HepG2 (cell line): ENCODE results near the gene TIMM23. TPM values are rescaled to one million over a fixed set of nuclear protein-coding genes. Genes with fewer than 3 reads are reported as not detected.
A peak's percentile ranks its signal among the peaks of the same experiment; 100 is the strongest.

Experiments used
- DNMT3B ChIP-seq: conservative IDR thresholded peaks from 2 replicates; pipeline ENCODE4 v1.6.1; 2016; ENCODE audit warnings: missing biosample characterization, control low read depth
- KDM5B ChIP-seq: sonication (generic); formaldehyde crosslinking; IDR thresholded peaks from 2 replicates; pipeline ENCODE4 v1.4.0; 2020; ENCODE audit warnings: missing genetic modification reagents, mild to moderate bottlenecking, borderline replicate concordance
- KMT2A ChIP-seq: sonication (generic); formaldehyde crosslinking; IDR thresholded peaks from 2 replicates; pipeline ENCODE4 v1.4.0; 2020; ENCODE audit warnings: missing genetic modification reagents
- NAIF1 ChIP-seq: sonication (generic); formaldehyde crosslinking; IDR thresholded peaks from 2 replicates; pipeline ENCODE4 v1.5.0; 2020; ENCODE audit warnings: mild to moderate bottlenecking, missing genetic modification reagents, borderline replicate concordance
- NR3C1 ChIP-seq: sonication (generic); formaldehyde crosslinking; IDR thresholded peaks from 2 replicates; pipeline ENCODE4 v1.4.0; 2020; ENCODE audit warnings: missing genetic modification reagents
- PAF1 ChIP-seq: IDR thresholded peaks from 2 replicates; pipeline ENCODE4 v1.6.1; 2016; ENCODE audit warnings: missing genetic modification reagents, missing compliant biosample characterization
- SP5 ChIP-seq: IDR thresholded peaks from 2 replicates; pipeline ENCODE4 v1.6.1; 2016; ENCODE audit warnings: low read depth, borderline replicate concordance
- ZBTB25 ChIP-seq: IDR thresholded peaks from 2 replicates; pipeline ENCODE4 v1.6.1; 2018; ENCODE audit warnings: missing genetic modification reagents
- ZFP36L1 ChIP-seq: sonication (generic); formaldehyde crosslinking; IDR thresholded peaks from 2 replicates; pipeline ENCODE4 v1.8.0; 2022; ENCODE audit warnings: mild to moderate bottlenecking, missing genetic modification reagents, moderate library complexity
- ZIK1 ChIP-seq: sonication (generic); formaldehyde crosslinking; IDR thresholded peaks from 2 replicates; pipeline ENCODE4 v1.5.0; 2020; ENCODE audit warnings: mild to moderate bottlenecking, low read depth, missing genetic modification reagents, borderline replicate concordance
- ZNF136 ChIP-seq: sonication (generic); formaldehyde crosslinking; IDR thresholded peaks from 2 replicates; pipeline ENCODE4 v1.8.1; 2022; ENCODE audit warnings: low read depth, mild to moderate bottlenecking, moderate library complexity, missing genetic modification reagents
- ZNF17 ChIP-seq: sonication (generic); formaldehyde crosslinking; IDR thresholded peaks from 2 replicates; pipeline ENCODE4 v1.5.0; 2020; ENCODE audit warnings: mild to moderate bottlenecking, missing genetic modification reagents
- ZNF235 ChIP-seq: sonication (generic); formaldehyde crosslinking; IDR thresholded peaks from 2 replicates; pipeline ENCODE4 v1.8.1; 2023; ENCODE audit warnings: mild to moderate bottlenecking, missing genetic modification reagents, borderline replicate concordance
- ZNF432 ChIP-seq: sonication (generic); formaldehyde crosslinking; IDR thresholded peaks from 2 replicates; pipeline ENCODE4 v1.5.0; 2020; ENCODE audit warnings: missing genetic modification reagents, mild to moderate bottlenecking, borderline replicate concordance
- ZNF530 ChIP-seq: sonication (generic); formaldehyde crosslinking; IDR thresholded peaks from 2 replicates; pipeline ENCODE4 v1.5.0; 2020; ENCODE audit warnings: low read depth, mild to moderate bottlenecking, missing genetic modification reagents
- ZNF629 ChIP-seq: sonication (generic); formaldehyde crosslinking; conservative IDR thresholded peaks from 2 replicates; pipeline ENCODE4 v1.5.0; 2020; ENCODE audit warnings: missing genetic modification reagents
- ZNF7 ChIP-seq: IDR thresholded peaks from 2 replicates; pipeline ENCODE4 v1.6.1; 2016; ENCODE audit warnings: missing biosample characterization, missing genetic modification reagents
- ZNF780A ChIP-seq: sonication (generic); formaldehyde crosslinking; IDR thresholded peaks from 2 replicates; pipeline ENCODE4 v1.8.0; 2022; ENCODE audit warnings: mild to moderate bottlenecking, missing genetic modification reagents, moderate library complexity
- ZNF878 ChIP-seq: sonication (generic); formaldehyde crosslinking; IDR thresholded peaks from 2 replicates; pipeline ENCODE4 v1.8.1; 2023; ENCODE audit warnings: mild to moderate bottlenecking, missing genetic modification reagents, moderate library complexity
- ZSCAN25 ChIP-seq: sonication (generic); formaldehyde crosslinking; IDR thresholded peaks from 2 replicates; pipeline ENCODE4 v1.8.0; 2022; ENCODE audit warnings: mild to moderate bottlenecking, missing genetic modification reagents
- polyA plus RNA-seq, 8 experiments: library from polyadenylated mRNA; depleted of rRNA in 3 of 8; stranded (reverse) in 7 of 8; unstranded in 1 of 8; fragments of >200 nt; fragmentation: Illumina TruSeq in 4 of 8; extraction: Trizol in 4 of 8; gene quantifications; 2 replicates each; pipeline versions ENCODE4 v1.2.1 to v1.2.3, GENCODE V29; 2011 to 2016; ENCODE audit warnings: low read depth in 4 of 8, missing spikeins in 1 of 8, mixed read lengths in 1 of 8; ENCODE audit not compliant: insufficient read depth in 1 of 8
- total RNA-seq, 5 experiments: library from RNA; depleted of rRNA; stranded (reverse); fragments of >200 nt; fragmentation: Illumina TruSeq; extraction: Trizol; gene quantifications; 2 replicates each; pipeline ENCODE4 v1.2.3, GENCODE V29; 2016; ENCODE audit warnings: low read depth in 1 of 5
- TF ChIP-seq, protein P1 (sequence below): sonication (generic); formaldehyde crosslinking; IDR thresholded peaks from 2 replicates; pipeline ENCODE4 v1.5.0; 2020; ENCODE audit warnings: missing genetic modification reagents
- TF ChIP-seq, protein P2 (sequence below): sonication (generic); formaldehyde crosslinking; conservative IDR thresholded peaks from 2 replicates; pipeline ENCODE4 v1.8.0; 2022; ENCODE audit warnings: low read depth, missing genetic modification reagents
- TF ChIP-seq, protein P3 (sequence below): sonication (generic); formaldehyde crosslinking; IDR thresholded peaks from 2 replicates; pipeline ENCODE4 v1.4.0; 2020; ENCODE audit warnings: low read depth, missing genetic modification reagents

The TIMM23 gene
- total and polyA plus RNA-seq, 2 of the 13 experiments (the other 11 are each of a cell fraction or from before 2014, with no cell fraction given), result 80.2 to 98.6 TPM

DNA sequence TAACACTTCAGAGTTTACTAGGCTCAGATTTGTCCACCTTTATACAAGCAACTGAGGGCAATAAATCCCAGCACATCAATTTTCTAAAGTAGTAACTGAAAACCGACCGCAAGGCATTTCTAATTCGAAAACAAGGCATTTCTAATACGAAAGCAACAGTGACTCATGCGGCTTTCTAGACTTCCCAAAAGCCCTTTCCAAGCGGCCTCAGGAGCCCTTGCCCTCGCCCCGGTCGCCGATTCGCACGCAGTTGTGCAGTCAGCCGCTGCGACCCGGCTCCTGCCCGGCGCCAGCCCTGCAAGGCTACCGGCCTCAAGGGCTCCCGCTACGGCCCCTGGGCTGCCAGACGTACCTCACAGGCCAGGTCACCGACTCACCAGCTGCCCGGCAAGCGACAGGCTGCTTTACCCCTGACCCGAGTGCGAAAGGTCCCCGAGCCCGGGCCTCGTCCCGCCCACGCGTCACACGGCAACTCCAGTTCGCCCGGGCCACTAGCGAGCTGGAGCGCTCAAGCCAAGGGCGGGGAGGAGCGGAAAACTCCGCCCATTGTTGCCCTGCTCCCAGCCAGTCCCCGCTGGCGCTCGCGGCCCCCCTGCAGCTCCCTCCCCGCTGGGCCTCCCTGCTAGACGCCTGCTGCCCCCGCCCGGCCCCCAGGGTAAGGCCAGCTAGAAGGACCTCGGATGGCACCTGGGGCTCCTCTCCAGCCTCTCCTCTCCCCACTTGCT lies 50.9 kb downstream of the TIMM23 start (continued):
- no peak for TF ChIP-seq ZNF432 (CRISPR knock-in tag)
- TF ChIP-seq ZNF136 (CRISPR knock-in tag), result peak; percentile 93; the same call in 1 of the 2 replicates
- TF ChIP-seq ZNF17 (CRISPR knock-in tag), result 0 out of 2 replicates have a peak, but pooled peaks have one; percentile 43
- peak; percentile 71; the same call in 1 of the 2 replicates for TF ChIP-seq ZIK1 (CRISPR knock-in tag)
- TF ChIP-seq ZNF7 (CRISPR knock-in tag), result no peak
- peak; percentile 67; the same call in 1 of the 2 replicates for TF ChIP-seq NAIF1 (CRISPR knock-in tag)
- no peak for TF ChIP-seq NR3C1 (CRISPR knock-in tag)
- peak; percentile 88 for TF ChIP-seq KMT2A (CRISPR knock-in tag)
- TF ChIP-seq PAF1 (CRISPR knock-in tag), result peak; percentile 84
- TF ChIP-seq DNMT3B (CRISPR knock-in tag), result peak; percentile 55; the same call in 1 of the 2 replicates
- TF ChIP-seq ZSCAN25, result peak; percentile 80; the same call in 1 of the 2 replicates
- TF ChIP-seq ZBTB25 (CRISPR knock-in tag), result peak; percentile 73
- TF ChIP-seq ZNF780A (CRISPR knock-in tag), result no peak
- TF ChIP-seq ZNF629, result peak; percentile 36; the same call in 1 of the 2 replicates
- TF ChIP-seq, protein P1, sequence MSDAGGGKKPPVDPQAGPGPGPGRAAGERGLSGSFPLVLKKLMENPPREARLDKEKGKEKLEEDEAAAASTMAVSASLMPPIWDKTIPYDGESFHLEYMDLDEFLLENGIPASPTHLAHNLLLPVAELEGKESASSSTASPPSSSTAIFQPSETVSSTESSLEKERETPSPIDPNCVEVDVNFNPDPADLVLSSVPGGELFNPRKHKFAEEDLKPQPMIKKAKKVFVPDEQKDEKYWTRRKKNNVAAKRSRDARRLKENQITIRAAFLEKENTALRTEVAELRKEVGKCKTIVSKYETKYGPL (CRISPR knock-in tag), result peak; percentile 43; the same call in 1 of the 2 replicates
- no peak for TF ChIP-seq ZNF530 (CRISPR knock-in tag)
- peak; percentile 87 for TF ChIP-seq SP5 (CRISPR knock-in tag)
- 0 out of 2 replicates have a peak, but pooled peaks have one; percentile 10 for TF ChIP-seq ZNF878 (CRISPR knock-in tag)
- TF ChIP-seq, protein P2, sequence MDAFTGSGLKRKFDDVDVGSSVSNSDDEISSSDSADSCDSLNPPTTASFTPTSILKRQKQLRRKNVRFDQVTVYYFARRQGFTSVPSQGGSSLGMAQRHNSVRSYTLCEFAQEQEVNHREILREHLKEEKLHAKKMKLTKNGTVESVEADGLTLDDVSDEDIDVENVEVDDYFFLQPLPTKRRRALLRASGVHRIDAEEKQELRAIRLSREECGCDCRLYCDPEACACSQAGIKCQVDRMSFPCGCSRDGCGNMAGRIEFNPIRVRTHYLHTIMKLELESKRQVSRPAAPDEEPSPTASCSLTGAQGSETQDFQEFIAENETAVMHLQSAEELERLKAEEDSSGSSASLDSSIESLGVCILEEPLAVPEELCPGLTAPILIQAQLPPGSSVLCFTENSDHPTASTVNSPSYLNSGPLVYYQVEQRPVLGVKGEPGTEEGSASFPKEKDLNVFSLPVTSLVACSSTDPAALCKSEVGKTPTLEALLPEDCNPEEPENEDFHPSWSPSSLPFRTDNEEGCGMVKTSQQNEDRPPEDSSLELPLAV (CRISPR knock-in tag), result no peak
- TF ChIP-seq, protein P3, sequence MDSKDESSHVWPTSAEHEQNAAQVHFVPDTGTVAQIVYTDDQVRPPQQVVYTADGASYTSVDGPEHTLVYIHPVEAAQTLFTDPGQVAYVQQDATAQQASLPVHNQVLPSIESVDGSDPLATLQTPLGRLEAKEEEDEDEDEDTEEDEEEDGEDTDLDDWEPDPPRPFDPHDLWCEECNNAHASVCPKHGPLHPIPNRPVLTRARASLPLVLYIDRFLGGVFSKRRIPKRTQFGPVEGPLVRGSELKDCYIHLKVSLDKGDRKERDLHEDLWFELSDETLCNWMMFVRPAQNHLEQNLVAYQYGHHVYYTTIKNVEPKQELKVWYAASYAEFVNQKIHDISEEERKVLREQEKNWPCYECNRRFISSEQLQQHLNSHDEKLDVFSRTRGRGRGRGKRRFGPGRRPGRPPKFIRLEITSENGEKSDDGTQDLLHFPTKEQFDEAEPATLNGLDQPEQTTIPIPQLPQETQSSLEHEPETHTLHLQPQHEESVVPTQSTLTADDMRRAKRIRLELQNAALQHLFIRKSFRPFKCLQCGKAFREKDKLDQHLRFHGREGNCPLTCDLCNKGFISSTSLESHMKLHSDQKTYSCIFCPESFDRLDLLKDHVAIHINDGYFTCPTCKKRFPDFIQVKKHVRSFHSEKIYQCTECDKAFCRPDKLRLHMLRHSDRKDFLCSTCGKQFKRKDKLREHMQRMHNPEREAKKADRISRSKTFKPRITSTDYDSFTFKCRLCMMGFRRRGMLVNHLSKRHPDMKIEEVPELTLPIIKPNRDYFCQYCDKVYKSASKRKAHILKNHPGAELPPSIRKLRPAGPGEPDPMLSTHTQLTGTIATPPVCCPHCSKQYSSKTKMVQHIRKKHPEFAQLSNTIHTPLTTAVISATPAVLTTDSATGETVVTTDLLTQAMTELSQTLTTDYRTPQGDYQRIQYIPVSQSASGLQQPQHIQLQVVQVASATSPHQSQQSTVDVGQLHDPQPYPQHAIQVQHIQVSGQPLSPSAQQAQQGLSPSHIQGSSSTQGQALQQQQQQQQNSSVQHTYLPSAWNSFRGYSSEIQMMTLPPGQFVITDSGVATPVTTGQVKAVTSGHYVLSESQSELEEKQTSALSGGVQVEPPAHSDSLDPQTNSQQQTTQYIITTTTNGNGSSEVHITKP (CRISPR knock-in tag), result 0 out of 2 replicates have a peak, but pooled peaks have one; percentile 36
- 0 out of 2 replicates have a peak, but pooled peaks have one; percentile 46 for TF ChIP-seq ZFP36L1
- no peak for TF ChIP-seq ZNF235 (CRISPR knock-in tag)
- TF ChIP-seq KDM5B, result peak; percentile 74; the same call in 1 of the 2 replicates
